Measurements from ENCODE around the gene USP17L29. TPM values are rescaled to one million over a fixed set of nuclear protein-coding genes. Genes with fewer than 3 reads are reported as not detected.
"Not testable (repeated sequence)": the region's sequence is repeated elsewhere in the genome, so short reads cannot be mapped to it uniquely, and the experiment has no call there.

Gene USP17L29
- polyA plus RNA-seq (2013, experiment 1 of 2; ENCODE audit: insufficient read length) = not detected
- not detected for polyA plus RNA-seq (2013, experiment 2 of 2; ENCODE audit: insufficient read length)

GRCh38 chr4:9353338-9353737 is at the start of gene USP17L29:
USP17L29 (plus strand) TSS chr4:9353638; CDS start chr4:9353638, 0 bp downstream.
- DNase-seq = not testable (repeated sequence)

GRCh38 chr4:9324191-9324590 is 29.2 kb upstream of the USP17L29 start:
- not testable (repeated sequence) for DNase-seq

- not testable (repeated sequence) for DNase-seq
Observed at GRCh38 chr4:9324865-9325264, 28.6 kb upstream of the USP17L29 start, which contains the start of gene USP17L24. USP17L24 (plus strand) TSS chr4:9325165; CDS start chr4:9325165, 0 bp downstream.

- not testable (repeated sequence) for DNase-seq
Observed at GRCh38 chr4:9329611-9330010, 23.8 kb upstream of the USP17L29 start, which contains the start of gene USP17L25. USP17L25 (plus strand) TSS chr4:9329911; CDS start chr4:9329911, 0 bp downstream.

GRCh38 chr4:9334358-9334757 is 19.1 kb upstream of the USP17L29 start, which contains the start of gene USP17L26:
USP17L26 (plus strand) TSS chr4:9334658; CDS start chr4:9334658, 0 bp downstream.
- DNase-seq = not testable (repeated sequence)

GRCh38 chr4:9339103-9339502 is 14.3 kb upstream of the USP17L29 start, which contains the start of gene USP17L5:
USP17L5 (plus strand) TSS chr4:9339403; CDS start chr4:9339403, 0 bp downstream.
- not testable (repeated sequence) for DNase-seq

GRCh38 chr4:9343848-9344247 is 9.6 kb upstream of the USP17L29 start, which contains the start of gene USP17L27:
USP17L27 (plus strand) TSS chr4:9344148; CDS start chr4:9344148, 0 bp downstream.
- not testable (repeated sequence) for DNase-seq

GRCh38 chr4:9348593-9348992 is 4.8 kb upstream of the USP17L29 start, which contains the start of gene USP17L28:
USP17L28 (plus strand) TSS chr4:9348893; CDS start chr4:9348893, 0 bp downstream.
- not testable (repeated sequence) for DNase-seq

GRCh38 chr4:9350866-9351265 is 2.6 kb upstream of the USP17L29 start:
- not testable (repeated sequence) for DNase-seq

GRCh38 chr4:9362829-9363228 is 9.4 kb downstream of the USP17L29 start, which contains the start of gene USP17L30:
USP17L30 (plus strand) TSS chr4:9363129; CDS start chr4:9363129, 0 bp downstream.
- not testable (repeated sequence) for DNase-seq

- DNase-seq = not testable (repeated sequence)
Observed at GRCh38 chr4:9379881-9380280, 26.4 kb downstream of the USP17L29 start.

- peak; percentile 4 for DNase-seq
Observed at GRCh38 chr4:9381012-9381534, 27.6 kb downstream of the USP17L29 start.

GRCh38 chr4:9384126-9384525 is 30.7 kb downstream of the USP17L29 start:
- DNase-seq = no peak

- DNase-seq = not testable (repeated sequence)
Observed at GRCh38 chr4:9389001-9389400, 35.6 kb downstream of the USP17L29 start.

Measured in fibroblast of skin of back (primary cell).